GM12878 (cell line): ENCODE results near the gene EXD3. TPM values are rescaled to one million over a fixed set of nuclear protein-coding genes. Genes with fewer than 3 reads are reported as not detected.
"Not testable (repeated sequence)": the region's sequence is repeated elsewhere in the genome, so short reads cannot be mapped to it uniquely, and the experiment has no call there.

Source experiments
- ATAC-seq: fragments of 200-7000 bp; cut with Tn5 transposase; 3 replicates; pipeline ENCODE4 v1.9.1; 2020; ENCODE audit warnings: mild to moderate bottlenecking, moderate library complexity
- BruUV-seq: library from RNA; stranded (reverse); fragments of 400-500 nt; replicated peaks from 2 replicates; lab custom pipeline; 2021; lab: Mats Ljungman, UMichigan
- CTCF ChIA-PET: fragments of 300-600 bp; sonication (Branson Sonifier 250); formaldehyde crosslinking; extraction: SDS; loops from one replicate; lab custom pipeline; 2021; ENCODE audit warnings: inconsistent platforms; lab: Yijun Ruan, JAX
- POLR2A ChIA-PET: fragments of 350-600 bp; formaldehyde crosslinking; extraction: SDS; loops from one replicate; lab custom pipeline; 2021; ENCODE audit warnings: inconsistent platforms; lab: Charles Lee
- RAD21 ChIA-PET: fragments of 300-600 bp; sonication (Branson Sonifier 250); formaldehyde crosslinking; loops from one replicate; lab custom pipeline; 2023; ENCODE audit warnings: antibody characterized with exemption; ENCODE audit not compliant: unreplicated experiment; lab: Charles Lee
- SMC1A ChIA-PET: fragments of 300-600 bp; sonication (Branson Sonifier 250); formaldehyde crosslinking; loops from one replicate; lab custom pipeline; 2023; ENCODE audit not compliant: unreplicated experiment, uncharacterized antibody; lab: Charles Lee
- DNase-seq: peaks from one replicate; pipeline ENCODE4 v3.0.0-alpha.2; 2011; ENCODE audit warnings: low read depth, low spot score
- FAIRE-seq: peaks from 3 replicates; lab custom pipeline; 2011; peaks lifted over from hg19 to GRCh38; lab: Jason Lieb, UNC
- H2AFZ ChIP-seq: 2 replicates; pipeline ENCODE4 v1.6.0; 2011; ENCODE audit warnings: low read depth, low read length, control low read depth; ENCODE audit not compliant: control insufficient read depth
- H3K27ac ChIP-seq: 2 replicates; pipeline ENCODE4 v1.5.1; 2011; ENCODE audit warnings: control low read depth; ENCODE audit not compliant: control insufficient read depth, insufficient read depth
- H3K27me3 ChIP-seq, 2 experiments: replicated peaks in 1 of 2; 2 replicates each; pipeline versions ENCODE4 v1.6.0 to v1.6.1; 2011; ENCODE audit warnings: low read length in 1 of 2; ENCODE audit not compliant: control insufficient read depth in 2 of 2, insufficient read depth in 2 of 2
- H3K36me3 ChIP-seq, 2 experiments: 2 replicates each; pipeline ENCODE4 v1.5.1; 2011; ENCODE audit warnings: low read length in 1 of 2; ENCODE audit not compliant: control insufficient read depth in 2 of 2, insufficient read depth in 2 of 2
- H3K4me1 ChIP-seq: 2 replicates; pipeline ENCODE4 v1.6.1; 2011; ENCODE audit warnings: mild to moderate bottlenecking, low read length, moderate library complexity, mixed read lengths; ENCODE audit not compliant: control insufficient read depth, insufficient read depth
- H3K4me2 ChIP-seq: 2 replicates; pipeline ENCODE4 v1.6.0; 2011; ENCODE audit warnings: control low read depth; ENCODE audit not compliant: control insufficient read depth, insufficient read depth
- H3K4me3 ChIP-seq: fragments of 200-600 bp; sonication (generic); 2 replicates; pipeline ENCODE4 v1.5.1; 2016
- H3K79me2 ChIP-seq: 2 replicates; pipeline ENCODE4 v1.6.0; 2011; ENCODE audit warnings: low read length; ENCODE audit not compliant: control insufficient read depth, insufficient read depth
- H3K9ac ChIP-seq: 2 replicates; pipeline ENCODE4 v1.8.0; 2011; ENCODE audit warnings: low read length, control low read depth, mixed read lengths; ENCODE audit not compliant: control insufficient read depth, insufficient read depth
- H3K9me3 ChIP-seq: replicated peaks from 3 replicates; pipeline ENCODE4 v1.5.1; 2011; ENCODE audit warnings: mild to moderate bottlenecking, low read length; ENCODE audit not compliant: control insufficient read depth, insufficient read depth
- H4K20me1 ChIP-seq: 2 replicates; pipeline ENCODE4 v1.6.0; 2011; ENCODE audit not compliant: control insufficient read depth, insufficient read depth
- REST ChIP-seq: IDR thresholded peaks from 2 replicates; pipeline ENCODE4 v1.6.1; 2012; ENCODE audit warnings: mild to moderate bottlenecking, low read depth, low read length
- WGBS: methylation state at CpG from one replicate; pipeline ENCODE4 v1.1.6; 2016; ENCODE audit warnings: low lambda C conversion rate; ENCODE audit not compliant: insufficient replicate concordance, insufficient coverage; ENCODE audit errors: missing lambda C conversion rate; 5-methylcytosine and 5-hydroxymethylcytosine counted together
- in situ Hi-C: fragments of 300-500 bp; cut with MboI; formaldehyde crosslinking; loops from 9 replicates; pipeline ENCODE4 v1.14.3; 2018; ENCODE audit warnings: mixed read lengths
- intact Hi-C: fragments of 100-400 bp; cut with micrococcal nuclease; formaldehyde crosslinking; loops from one replicate; pipeline ENCODE4 v1.14.2; 2022; ENCODE audit not compliant: unreplicated experiment
- polyA plus RNA-seq, 11 experiments: library from polyadenylated mRNA; depleted of rRNA in 4 of 11; unstranded in 6 of 11; stranded (reverse) in 5 of 11; fragments of >200 nt; fragmentation: Nextera tagmentation in 4 of 11; fragmentation: Illumina TruSeq in 1 of 11; extraction: Ambion mirVana in 4 of 11; extraction: Trizol in 1 of 11; gene quantifications; 1 replicate in 1 of 11; 2 replicates in 10 of 11; pipeline versions ENCODE4 v1.2.1 to v1.2.3, GENCODE V29; 2011 to 2016; ENCODE audit warnings: inconsistent platforms in 2 of 11, missing spikeins in 2 of 11, low read depth in 1 of 11
- total RNA-seq, 4 experiments: library from RNA; depleted of rRNA in 3 of 4; stranded (reverse); fragments of >200 nt in 3 of 4; fragmentation: Illumina TruSeq in 1 of 4; extraction: Trizol in 1 of 4; gene quantifications; 2 replicates each; pipeline versions ENCODE4 v1.2.1 to v1.2.3, GENCODE V29; 2013 to 2021

EXD3 gene
- total and polyA plus RNA-seq, 10 of the 15 experiments (the other 5 are each of a cell fraction or from before 2014, with no cell fraction given), result 0.21 to 7.1 (median 3.6) TPM

- TF ChIP-seq REST, result no peak
These were observed 12.1 kb downstream of the EXD3 start (continued) for GRCh38 chr9:137410891-137411249.

GRCh38 chr9:137410236-137410890 lies 12.6 kb downstream of the EXD3 start:
- H3K36me3 ChIP-seq, H3K79me2 ChIP-seq, H4K20me1 ChIP-seq, H3K27ac ChIP-seq, SMC1A ChIA-PET, H3K4me3 ChIP-seq, ATAC-seq, RAD21 ChIA-PET, BruUV-seq, in situ Hi-C loops, H3K27me3 ChIP-seq, H2AFZ ChIP-seq, DNase-seq, H3K4me2 ChIP-seq, FAIRE-seq, H3K9ac ChIP-seq, H3K9me3 ChIP-seq, intact Hi-C loops: not testable (repeated sequence)
- peaks cover 29% of the 10 kb centered on the region for H3K4me1 ChIP-seq
- CTCF ChIA-PET, result interaction anchor here (0.7 to 1.5 kb wide), 2 partner anchors 8 to 222 kb away, joined by 3 read pairs; partner anchors contain the start of genes ANAPC2 and SSNA1
- 64% methylated on average over 15 of the region's 18 CpGs for WGBS
- POLR2A ChIA-PET, result interaction anchor here (0.6 to 0.7 kb wide), 4 partner anchors 94 to 260 kb away, joined by 3 to 4 read pairs (median 3); no protein-coding TSS in a partner anchor
